Body of pancreas (tissue), 4 donors: ENCODE results near the gene LYST. TPM values are rescaled to one million over a fixed set of nuclear protein-coding genes. Genes with fewer than 3 reads are reported as not detected.
"Not testable (repeated sequence)": the region's sequence is repeated elsewhere in the genome, so short reads cannot be mapped to it uniquely, and the experiment has no call there.

Experiments used
- ATAC-seq: fragments of 150-250 bp; one replicate; pipeline ENCODE4 v1.9.1; 2016
- DNase-seq, 4 donors: peaks; one replicate each; pipeline ENCODE4 v3.0.0-alpha.2; 2019
- H3K27ac ChIP-seq, 4 donors: fragments of 200-600 bp; sonication (generic); 1 replicate in 3 of 4; 2 replicates in 1 of 4; pipeline versions ENCODE4 v1.5.1 to v1.6.1; 2016 to 2019; ENCODE audit warnings: mild to moderate bottlenecking in 1 of 4, mixed read lengths in 1 of 4, moderate library complexity in 1 of 4
- H3K27me3 ChIP-seq, 2 donors: fragments of 200-600 bp; sonication (generic); one replicate each; pipeline ENCODE4 v1.6.0; 2016; ENCODE audit warnings: mild to moderate bottlenecking in 1 of 2
- H3K36me3 ChIP-seq, 2 donors: fragments of 200-600 bp; sonication (generic); replicated peaks in 1 of 2; 2 replicates each; pipeline ENCODE4 v1.5.1; 2016; ENCODE audit warnings: low read depth in 2 of 2; ENCODE audit not compliant: insufficient read depth in 1 of 2
- H3K4me1 ChIP-seq: fragments of 200-600 bp; sonication (generic); one replicate; pipeline ENCODE4 v1.6.0; 2016
- H3K4me3 ChIP-seq, 2 donors: fragments of 200-600 bp; sonication (generic); 1 replicate in 1 of 2; 2 replicates in 1 of 2; pipeline ENCODE4 v1.5.1; 2016 to 2019
- H3K9me3 ChIP-seq, 3 donors: fragments of 200-600 bp; sonication (generic); 1 replicate in 2 of 3; 2 replicates in 1 of 3; pipeline ENCODE4 v1.5.1; 2016
- CTCF ChIP-seq, 7 experiments: fragments of 450-650 bp in 4 of 7; fragments of 200-600 bp in 3 of 7; sonication (generic) in 3 of 7; IDR thresholded peaks; one replicate each; pipeline ENCODE4 v1.5.1; 2016 to 2019; ENCODE audit warnings: antibody characterized with exemption in 7 of 7
- POLR2A ChIP-seq, 3 donors: fragments of 450-650 bp; IDR thresholded peaks; one replicate each; pipeline ENCODE4 v1.6.1; 2016; ENCODE audit warnings: antibody characterized with exemption in 3 of 3, mild to moderate bottlenecking in 2 of 3
- WGBS, 2 donors: methylation state at CpG; one replicate each; pipeline ENCODE4 v1.1.5; 2017; 5-methylcytosine and 5-hydroxymethylcytosine counted together
- intact Hi-C: fragments of 100-400 bp; cut with DNase I; formaldehyde crosslinking; loops from one replicate; pipeline ENCODE4 v1.15.1; 2023
- total RNA-seq, 2 donors: library from RNA; depleted of rRNA; stranded (reverse); fragments of >200 nt; gene quantifications; one replicate each; pipeline ENCODE4 v1.1.0, GENCODE V29; 2016

LYST gene
- total RNA-seq, 2 donors from 2014 or later: 16.5 to 21.0 TPM

GRCh38 chr1:235622936-235623779, 243.5 kb downstream of the LYST start:
- 76 to 77% methylated on average over 18 of the region's 18 CpGs for WGBS, 2 donors
- ATAC-seq (no peak), DNase-seq (no peak)
- Histone ChIP-seq H3K36me3 (no peaks in the 10 kb centered on the region), H3K9me3 (no peaks in the 10 kb centered on the region), H3K27ac (no peak overlapping the region), H3K4me1 (no peaks in the 10 kb centered on the region), H3K4me3 (no peak overlapping the region), H3K27me3 (no peaks in the 10 kb centered on the region)
- TF ChIP-seq POLR2A (IDR thresholded peaks at IDR 0.05): no peak
- TF ChIP-seq CTCF (IDR thresholded peaks at IDR 0.05): no peak
- intact Hi-C loops: no loop called here

GRCh38 chr1:235619149-235619548, 247.6 kb downstream of the LYST start:
- intact Hi-C loops, H3K4me1 ChIP-seq, H3K27ac ChIP-seq, H3K27me3 ChIP-seq, H3K9me3 ChIP-seq, H3K36me3 ChIP-seq, ATAC-seq, H3K4me3 ChIP-seq, DNase-seq: not testable (repeated sequence)
- 63 to 84% methylated on average over 2 of the region's 2 CpGs for WGBS, 2 donors

GRCh38 chr1:235617808-235618207, 248.9 kb downstream of the LYST start:
- ATAC-seq (no peak), DNase-seq (no peak)
- H3K27me3 ChIP-seq: no peaks in the 10 kb centered on the region
- intact Hi-C loops: no loop called here
- no peaks in the 10 kb centered on the region for H3K36me3 ChIP-seq
- H3K4me3 ChIP-seq: no peak overlapping the region
- 86 to 96% methylated on average over 3 of the region's 3 CpGs for WGBS, 2 donors
- TF ChIP-seq POLR2A (IDR thresholded peaks at IDR 0.05) (no peak), CTCF (IDR thresholded peaks at IDR 0.05) (no peak)
- H3K27ac ChIP-seq: no peak overlapping the region
- no peaks in the 10 kb centered on the region for H3K4me1 ChIP-seq
- no peaks in the 10 kb centered on the region for H3K9me3 ChIP-seq

- DNase-seq (no peak), ATAC-seq (no peak)
- H3K27ac ChIP-seq: no peak overlapping the region
- no peaks in the 10 kb centered on the region for H3K4me1 ChIP-seq
- H3K9me3 ChIP-seq: no peaks in the 10 kb centered on the region
- H3K4me3 ChIP-seq: no peak overlapping the region
- intact Hi-C loops: no loop called here
- no peak for TF ChIP-seq POLR2A (IDR thresholded peaks at IDR 0.05)
- TF ChIP-seq CTCF (IDR thresholded peaks at IDR 0.05): no peak
- 92% methylated on average over 3 of the region's 3 CpGs for WGBS, 2 donors
- H3K27me3 ChIP-seq: no peaks in the 10 kb centered on the region
- no peaks in the 10 kb centered on the region for H3K36me3 ChIP-seq
Measured at GRCh38 chr1:235617140-235617539, 249.6 kb downstream of the LYST start.

GRCh38 chr1:235614442-235614954, 252.2 kb downstream of the LYST start:
- H3K9me3 ChIP-seq: no peaks in the 10 kb centered on the region
- DNase-seq: no peak
- H3K4me3 ChIP-seq: no peak overlapping the region
- ATAC-seq: no peak
- H3K4me1 ChIP-seq: no peaks in the 10 kb centered on the region
- TF ChIP-seq POLR2A (IDR thresholded peaks at IDR 0.05) (no peak), CTCF (IDR thresholded peaks at IDR 0.05) (no peak)
- intact Hi-C loops: no loop called here
- WGBS, 2 donors: 67 to 75% methylated on average over 4 to 7 of the region's 7 CpGs
- no peaks in the 10 kb centered on the region for H3K27me3 ChIP-seq
- no peaks in the 10 kb centered on the region for H3K36me3 ChIP-seq
- H3K27ac ChIP-seq: no peak overlapping the region
